Hindlimb muscle (tissue), 1 donor: ENCODE data around the gene GPNMB. TPM values are rescaled to one million over a fixed set of nuclear protein-coding genes. Genes with fewer than 3 reads are reported as not detected.

Experiments used
- DNase-seq: peaks from one replicate; pipeline ENCODE4 v3.0.0-alpha.2; 2013
- polyA plus RNA-seq: library from polyadenylated mRNA; unstranded; fragments of 120-200 nt; gene quantifications from one replicate; pipeline ENCODE4 v1.2.1, GENCODE V29; 2013; ENCODE audit not compliant: insufficient read length

GPNMB gene
- polyA plus RNA-seq, 1 donor = 53.7 TPM

DNA sequence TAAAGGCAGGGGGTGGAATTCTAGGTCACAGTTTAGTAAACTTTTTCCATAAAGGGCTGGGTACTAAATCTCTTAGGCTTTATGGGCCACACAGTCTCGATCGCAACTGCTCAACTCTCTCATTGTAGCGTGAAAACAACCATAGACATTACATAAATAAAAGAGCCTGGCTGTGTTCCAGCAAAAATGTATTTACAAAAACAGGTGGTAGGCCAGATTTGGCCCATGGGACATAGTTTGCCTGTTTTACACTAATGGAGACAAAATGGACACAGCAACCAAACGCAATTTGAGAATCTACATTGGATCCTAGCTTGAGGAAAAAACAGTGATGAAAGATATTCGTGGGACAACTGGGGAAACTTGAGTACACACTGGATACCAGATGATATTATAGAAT is 29.3 kb downstream of the GPNMB start:
- no peak for DNase-seq

DNA sequence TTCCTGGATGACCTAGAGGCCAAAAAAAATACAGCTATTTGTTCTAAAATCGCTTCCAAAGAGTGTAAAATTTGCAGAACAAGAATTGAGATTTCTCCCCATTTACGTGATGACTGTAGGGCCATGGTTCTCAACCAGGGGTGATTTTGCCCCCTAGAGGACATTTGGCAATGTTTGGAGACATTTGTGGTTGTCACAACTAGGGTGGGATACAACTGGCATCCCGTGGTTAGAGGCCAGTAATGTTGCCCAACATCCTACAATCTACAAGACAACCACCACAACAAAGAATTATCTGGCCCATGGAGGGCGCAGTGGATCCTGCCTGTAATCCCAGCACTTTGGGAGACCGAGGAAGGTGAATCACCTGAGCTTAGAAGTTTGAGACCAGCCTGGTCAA is 29.8 kb downstream of the GPNMB start:
- no peak for DNase-seq

DNA sequence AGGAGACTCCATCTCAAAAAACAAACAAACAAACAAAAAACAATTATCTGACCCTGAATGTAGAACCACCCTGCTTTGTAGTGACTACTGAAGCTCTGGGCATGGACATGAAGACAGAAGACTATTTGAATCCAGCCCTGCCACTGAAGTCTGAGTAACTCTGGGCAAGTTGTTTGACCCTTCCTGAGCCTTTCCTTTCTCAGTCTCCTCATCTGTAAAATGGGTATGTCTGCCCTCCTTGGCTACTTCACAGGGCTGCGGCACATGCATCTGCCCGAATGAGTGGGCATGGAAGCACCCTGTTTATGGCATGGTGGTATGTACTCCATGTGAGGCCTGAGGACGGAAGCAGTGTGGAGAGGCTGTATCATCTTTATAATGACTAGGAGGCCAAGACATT is 30.4 kb downstream of the GPNMB start:
- no peak for DNase-seq

- peak; percentile 54 for DNase-seq
These were observed 30.9 kb downstream of the GPNMB start for GRCh38 chr7:23277359-23277989.

DNA sequence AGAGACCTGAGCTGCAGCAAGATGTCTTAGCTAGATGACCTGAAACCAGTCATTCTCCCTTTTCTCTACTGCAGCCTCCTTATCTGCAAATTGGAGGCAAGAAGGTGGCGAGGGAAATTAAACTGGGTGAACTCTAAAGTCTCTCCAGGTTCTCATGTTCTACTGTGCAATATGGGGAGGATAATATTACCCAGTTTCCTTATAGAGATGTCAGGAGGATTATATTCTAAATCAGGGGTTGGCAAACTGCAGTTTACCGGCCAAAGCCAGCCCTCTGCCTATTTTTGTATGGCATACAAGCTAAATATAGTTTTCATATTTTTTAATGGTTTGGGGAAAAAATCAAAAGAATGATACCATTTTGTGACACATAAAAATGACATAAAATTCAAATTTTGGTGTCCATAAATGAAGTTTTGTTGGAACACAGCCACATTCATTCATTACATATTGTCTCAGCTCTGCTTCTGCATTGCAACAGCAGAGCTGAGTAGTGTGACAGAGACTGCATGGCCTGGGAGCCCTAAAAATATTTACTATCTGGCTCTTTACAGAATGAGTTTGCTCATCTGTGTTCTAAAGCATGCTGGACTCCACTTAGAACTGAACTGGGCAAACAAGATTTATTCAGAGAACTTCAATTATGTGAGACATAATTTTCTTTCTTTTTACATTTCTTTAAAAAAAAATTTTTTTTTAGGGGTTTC is 33.4 kb downstream of the GPNMB start:
- DNase-seq = no peak

- no peak for DNase-seq
These were observed 36.5 kb downstream of the GPNMB start for GRCh38 chr7:23283086-23283485.

DNA sequence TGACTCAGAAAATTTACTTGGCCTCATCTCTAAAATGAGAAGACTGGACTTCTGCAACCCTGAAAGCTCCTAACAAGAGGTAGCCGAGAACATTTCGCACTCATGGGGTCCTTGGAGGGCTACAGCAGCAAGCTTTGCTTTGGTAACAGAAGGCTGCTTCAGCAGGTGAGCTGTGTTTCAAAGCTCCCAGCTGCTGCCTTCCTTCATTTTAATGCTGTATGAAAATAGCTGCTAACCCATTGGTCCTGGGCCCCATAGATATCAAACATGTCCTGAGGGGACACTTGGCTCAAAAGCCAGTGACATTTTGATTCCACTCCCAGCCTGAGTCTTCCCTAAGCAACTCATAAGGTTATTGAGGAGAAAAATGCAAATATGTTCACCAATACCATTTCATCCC is 38.3 kb downstream of the GPNMB start:
- DNase-seq = no peak

- DNase-seq = no peak
These were observed 39.4 kb downstream of the GPNMB start for GRCh38 chr7:23285657-23286646.

DNA sequence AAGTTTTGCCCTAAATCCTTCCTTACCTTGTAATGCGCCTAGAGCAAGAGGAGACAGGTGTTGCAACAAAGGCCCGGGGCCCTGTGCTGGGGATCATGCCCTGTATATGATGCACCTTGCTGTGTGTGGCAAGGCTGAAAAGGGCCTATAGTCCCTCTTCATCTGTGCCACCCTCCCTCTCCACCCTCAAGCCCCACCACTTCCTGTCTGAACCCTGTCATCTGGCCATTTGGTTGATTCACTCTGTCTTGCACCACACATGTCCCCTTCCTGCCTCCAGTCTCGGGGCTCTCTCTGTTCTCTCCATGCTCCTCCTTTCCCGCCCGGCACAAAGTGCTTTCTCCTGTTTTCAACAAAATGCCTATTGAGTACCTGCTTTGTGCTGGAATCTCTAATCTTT is 41.0 kb downstream of the GPNMB start:
- DNase-seq = no peak

DNA sequence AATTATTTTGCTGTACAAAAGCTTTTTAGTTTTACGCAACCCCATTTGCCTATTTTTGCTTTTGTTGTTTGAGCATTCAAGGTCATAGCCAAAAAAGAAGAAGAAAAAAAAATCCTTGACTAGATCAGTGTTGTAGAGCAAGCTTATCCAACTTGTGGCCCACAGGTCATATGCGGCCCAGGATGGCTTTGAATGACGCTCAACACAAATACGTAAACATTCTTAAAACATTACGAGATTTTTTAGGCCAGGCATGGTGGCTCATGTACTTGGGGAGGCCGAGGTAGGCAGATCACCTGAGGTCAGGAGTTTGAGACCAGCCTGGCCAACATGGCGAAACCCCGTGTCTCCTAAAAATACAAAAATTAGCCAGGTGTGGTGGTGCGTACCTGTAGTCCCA is 44.4 kb downstream of the GPNMB start:
- DNase-seq = no peak

GRCh38 chr7:23291957-23292560 is 45.5 kb downstream of the GPNMB start:
- DNase-seq = no peak

DNA sequence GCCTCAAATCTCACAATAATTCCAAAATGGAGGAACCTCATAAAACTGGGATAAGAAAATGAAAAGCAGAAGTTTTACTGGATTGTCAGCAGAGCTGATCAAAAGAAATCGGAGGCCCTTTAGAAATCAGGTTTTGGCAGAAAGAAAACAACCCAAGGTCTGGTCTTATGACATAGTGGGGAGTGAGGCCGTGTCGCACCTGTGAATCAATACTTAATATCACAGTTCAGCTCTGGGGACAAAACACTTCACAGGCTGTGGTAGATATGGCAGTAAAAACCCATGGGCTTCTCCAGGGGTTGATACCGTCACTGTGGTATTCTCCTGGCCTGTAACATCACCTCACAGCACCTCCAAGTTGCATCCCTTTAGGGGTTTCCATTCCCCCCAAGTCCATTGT is 46.0 kb downstream of the GPNMB start:
- no peak for DNase-seq

- DNase-seq = no peak
These were observed 47.0 kb downstream of the GPNMB start for GRCh38 chr7:23293500-23294073.

GRCh38 chr7:23294549-23295400 is 48.2 kb downstream of the GPNMB start:
- DNase-seq = no peak

DNA sequence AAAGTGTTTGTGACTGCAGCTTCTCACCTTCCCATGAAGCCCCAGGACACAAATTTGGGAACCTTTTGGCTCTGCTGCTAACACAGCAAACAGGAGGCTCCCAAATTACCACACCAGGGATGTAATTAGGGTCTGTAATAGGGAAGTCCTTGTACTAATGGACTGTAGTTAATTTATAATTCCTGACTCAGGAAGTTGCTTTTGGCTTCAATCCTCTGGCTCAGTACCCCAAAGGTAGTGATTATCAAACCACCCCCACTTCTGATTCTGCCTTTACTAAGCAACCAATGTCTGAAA is 48.8 kb downstream of the GPNMB start:
- no peak for DNase-seq

DNA sequence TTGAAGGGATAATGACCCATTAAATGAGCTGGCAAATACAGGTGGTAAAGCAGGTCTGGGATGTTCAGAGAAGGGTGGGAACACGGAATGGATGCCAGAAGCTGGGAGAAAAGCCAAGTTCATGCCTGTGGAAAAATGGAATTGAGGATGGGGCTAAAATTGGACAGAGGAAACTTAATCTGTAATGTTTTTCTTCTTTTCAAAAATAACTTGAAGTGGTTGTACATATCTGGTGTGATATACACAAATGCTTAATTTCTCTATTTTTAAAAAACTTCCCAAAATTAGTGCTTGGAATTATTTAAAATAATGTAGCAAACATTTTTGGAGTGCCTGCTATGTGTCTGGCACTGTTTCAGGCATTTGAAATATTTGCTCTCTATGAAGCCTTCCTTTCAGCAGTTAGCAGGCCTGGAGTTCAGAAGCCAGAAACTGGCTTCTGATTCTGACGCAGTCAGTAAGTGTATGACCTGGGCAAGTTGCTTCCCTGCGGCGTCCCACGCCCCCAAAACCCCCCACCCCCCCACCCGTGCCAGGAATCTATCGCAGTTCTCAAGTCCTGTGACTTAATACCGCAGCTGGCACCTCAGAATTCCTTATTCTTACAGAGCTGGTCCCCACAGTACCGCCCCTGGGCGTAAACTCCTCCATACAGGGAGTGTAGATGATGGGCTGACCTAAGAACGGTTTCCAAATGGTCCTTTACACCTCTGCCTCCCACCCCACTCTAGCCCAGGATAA is 51.7 kb downstream of the GPNMB start:
- DNase-seq = no peak

DNA sequence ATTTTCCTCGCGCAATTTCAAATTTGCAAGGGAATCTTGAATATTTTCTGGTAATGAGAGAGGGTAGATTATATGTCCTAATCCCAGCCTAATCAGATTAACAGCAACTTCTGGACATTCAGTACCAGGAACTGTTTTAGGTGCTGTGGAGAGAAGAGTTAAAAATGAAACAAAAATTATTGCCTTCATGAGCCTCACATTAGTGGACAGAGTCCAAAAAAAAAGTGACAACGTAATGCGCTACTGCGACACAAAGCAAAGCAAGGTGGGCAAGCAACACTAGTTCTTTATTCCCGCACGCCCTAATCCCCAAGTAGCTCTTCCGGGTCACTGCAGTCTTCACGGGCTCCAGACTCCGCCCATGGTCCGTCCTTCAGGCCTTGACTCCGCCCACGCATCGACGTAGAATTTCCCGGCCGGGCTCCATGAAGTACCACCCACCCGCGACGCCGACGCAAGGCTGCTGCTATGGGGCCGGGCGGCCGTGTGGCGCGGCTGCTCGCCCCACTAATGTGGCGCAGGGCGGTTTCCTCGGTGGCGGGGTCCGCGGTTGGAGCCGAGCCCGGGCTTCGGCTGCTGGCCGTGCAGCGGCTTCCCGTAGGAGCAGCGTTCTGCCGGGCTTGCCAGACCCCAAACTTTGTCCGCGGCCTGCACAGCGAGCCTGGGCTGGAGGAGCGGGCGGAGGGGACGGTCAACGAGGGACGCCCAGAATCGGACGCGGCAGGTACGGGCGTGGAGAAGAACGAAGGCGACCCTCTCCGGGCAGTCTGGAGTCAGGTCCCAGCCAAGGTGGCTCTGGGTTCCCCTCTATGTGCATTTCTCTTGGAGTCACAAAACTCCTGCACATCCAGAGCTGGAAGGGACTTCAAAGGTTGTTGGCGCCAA is 52.6 kb downstream of the GPNMB start, which contains the start of gene MALSU1:
MALSU1 (plus strand) TSS at position 455 of the 885 bp plus-strand sequence; CDS start at position 469, 14 bp downstream.
- peak; percentile 98 for DNase-seq

DNA sequence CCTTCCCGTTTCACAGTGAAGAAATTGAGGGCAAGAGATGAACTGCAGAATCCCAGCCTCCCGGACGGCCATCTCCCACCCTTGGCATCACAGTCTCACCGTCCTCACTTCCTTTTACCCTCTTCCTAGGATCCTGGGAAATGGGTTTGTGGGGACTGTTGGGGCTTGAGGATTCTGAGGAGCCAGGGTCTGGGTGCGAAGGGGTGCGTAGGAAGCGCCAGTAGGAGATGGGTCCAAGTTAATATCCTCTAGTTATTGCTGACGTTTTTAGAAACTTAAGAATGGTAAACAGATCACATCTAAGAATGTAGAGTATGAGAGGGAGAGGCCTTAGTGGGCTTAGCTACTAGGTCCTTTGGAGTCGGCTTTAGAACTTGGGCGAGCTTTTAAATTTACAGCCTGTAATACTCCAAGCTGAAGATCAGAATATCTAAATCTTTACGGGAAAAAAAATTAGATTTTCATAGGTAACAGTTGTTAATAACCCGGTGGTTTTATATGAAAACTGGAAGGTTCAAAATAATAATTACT is 53.3 kb downstream of the GPNMB start:
- DNase-seq = no peak

DNA sequence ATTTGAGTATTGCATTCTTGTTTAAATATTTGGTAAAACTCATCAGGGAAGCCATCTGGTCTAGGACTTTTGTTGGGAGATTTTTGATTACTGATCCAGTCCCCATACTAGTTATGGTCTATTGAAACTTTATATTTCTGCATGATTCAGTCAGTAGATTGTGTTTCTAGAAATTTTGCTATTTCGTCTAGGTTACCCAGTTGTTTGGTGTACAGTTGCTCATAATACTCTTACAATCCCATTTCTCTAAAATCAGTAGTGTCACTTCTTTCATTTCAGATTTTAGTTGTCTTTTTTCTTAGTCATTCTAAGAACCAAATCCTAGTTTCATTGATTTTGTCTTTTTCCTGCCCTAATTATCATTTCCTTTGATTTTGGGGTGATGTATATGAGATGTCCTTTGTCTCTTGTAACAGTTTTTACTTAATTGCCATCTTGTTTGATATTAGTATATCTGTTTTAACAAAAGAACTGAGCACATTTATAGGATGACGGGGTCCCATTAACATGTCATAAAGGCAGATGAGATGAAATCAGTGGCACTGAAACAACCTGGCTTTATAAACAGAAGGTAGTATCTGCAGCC is 60.5 kb downstream of the GPNMB start:
- DNase-seq = no peak
